KBM-7 (cell line): ENCODE results near the gene HIF1AN.

Source experiments
- DNase-seq: peaks from one replicate; pipeline ENCODE4 v3.0.0-alpha.2; 2015
- in situ Hi-C: fragments of 300-500 bp; cut with MboI; formaldehyde crosslinking; loops from 2 replicates; pipeline ENCODE4 v1.14.3; 2020; ENCODE audit warnings: low sequenced_read_pairs, low pct_unique_long_range_greater_than_20kb, mixed read lengths

HIF1AN gene

DNA sequence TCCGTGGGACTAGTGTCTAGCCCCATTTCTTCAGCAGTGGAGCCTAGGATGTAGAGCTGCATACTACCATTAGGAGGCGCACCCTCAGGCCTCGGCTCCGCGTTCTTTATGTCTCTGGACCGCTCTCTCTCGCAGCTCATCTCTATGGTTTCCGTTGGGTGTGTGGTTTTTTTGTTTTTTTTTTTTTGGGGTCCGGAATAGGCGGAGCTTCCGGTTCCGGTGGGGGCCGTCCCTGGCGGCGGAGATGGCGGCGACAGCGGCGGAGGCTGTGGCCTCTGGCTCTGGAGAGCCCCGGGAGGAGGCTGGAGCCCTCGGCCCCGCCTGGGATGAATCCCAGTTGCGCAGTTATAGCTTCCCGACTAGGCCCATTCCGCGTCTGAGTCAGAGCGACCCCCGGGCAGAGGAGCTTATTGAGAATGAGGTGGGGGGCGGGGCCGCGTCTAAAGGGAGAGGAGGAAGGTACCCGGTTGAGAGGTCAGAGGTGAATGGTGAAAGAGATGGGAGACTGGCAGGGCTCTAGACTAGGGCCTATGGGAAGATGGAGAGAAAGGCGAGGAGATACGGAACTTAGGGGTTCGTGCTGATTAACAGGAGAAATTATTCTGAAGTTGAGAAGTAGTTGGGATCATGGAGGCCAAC is at the start of gene HIF1AN:
Gene HIF1AN, plus strand, starts transcription at position 229 of the 639 bp plus-strand sequence. Its CDS starts 16 bp downstream, at position 245.
- DNase-seq = peak; percentile 98
- in situ Hi-C loops = no loop called here

DNA sequence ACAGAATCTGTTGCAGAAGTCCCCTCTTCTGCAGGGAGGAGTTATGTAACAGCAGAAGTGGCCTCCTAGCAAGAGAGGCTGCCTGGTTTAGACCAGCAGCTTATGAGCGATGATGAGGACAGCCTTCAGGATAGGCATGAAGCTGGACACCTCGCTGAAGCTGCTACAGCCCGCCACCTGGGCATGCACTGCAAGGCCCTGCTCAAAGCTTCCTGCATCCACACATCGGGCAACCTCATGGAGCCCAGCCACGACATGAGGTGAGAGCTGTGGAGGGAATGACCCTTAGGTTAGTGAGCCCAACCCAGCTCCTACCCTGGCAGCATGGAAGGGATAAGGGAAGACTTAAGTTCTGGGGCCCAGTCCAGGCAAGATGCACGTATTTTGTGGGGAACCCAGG is 48.2 kb upstream of the HIF1AN start:
- no peak for DNase-seq
- in situ Hi-C loops = no loop called here

DNA sequence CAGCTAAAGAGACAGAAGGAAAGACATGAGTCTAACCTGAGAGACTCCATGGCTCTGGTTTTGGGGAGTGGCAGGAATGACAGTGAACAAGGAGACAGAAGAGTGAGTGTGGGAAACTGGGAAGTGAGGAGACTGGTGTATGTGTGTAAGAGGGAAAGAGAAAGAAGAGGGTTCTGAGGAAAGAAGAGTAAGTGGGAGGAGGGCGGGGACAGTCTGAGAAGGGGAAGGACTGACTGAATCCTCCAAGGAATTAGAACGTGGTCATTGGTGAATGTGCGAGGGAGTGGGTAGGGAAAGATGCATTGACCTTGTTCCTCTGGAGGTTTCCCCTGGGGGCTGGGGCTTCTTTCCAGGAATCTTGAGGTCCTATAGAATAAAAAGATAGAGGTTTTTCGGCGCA is 46.3 kb upstream of the HIF1AN start:
- in situ Hi-C loops = no loop called here
- no peak for DNase-seq

DNA sequence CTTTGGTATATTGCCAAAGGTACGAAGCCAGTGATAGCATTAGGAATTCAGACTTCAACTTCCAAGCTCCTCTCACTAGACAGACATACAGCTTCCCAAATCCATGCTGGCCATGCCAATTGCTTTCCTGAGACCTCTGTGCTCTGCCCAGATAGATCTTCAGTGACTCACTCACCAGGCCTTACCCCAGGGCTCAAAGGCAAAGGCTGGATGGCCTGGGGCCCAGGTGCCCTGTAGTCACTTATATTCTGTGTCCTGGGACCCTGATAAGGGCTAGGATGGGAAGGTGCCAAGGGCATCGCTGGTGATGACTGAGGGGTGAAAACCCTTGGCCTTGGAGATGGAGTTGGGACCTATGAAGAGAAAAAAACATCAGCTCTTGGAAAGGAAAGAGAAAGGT is 45.2 kb upstream of the HIF1AN start:
- in situ Hi-C loops = no loop called here
- DNase-seq = no peak

DNA sequence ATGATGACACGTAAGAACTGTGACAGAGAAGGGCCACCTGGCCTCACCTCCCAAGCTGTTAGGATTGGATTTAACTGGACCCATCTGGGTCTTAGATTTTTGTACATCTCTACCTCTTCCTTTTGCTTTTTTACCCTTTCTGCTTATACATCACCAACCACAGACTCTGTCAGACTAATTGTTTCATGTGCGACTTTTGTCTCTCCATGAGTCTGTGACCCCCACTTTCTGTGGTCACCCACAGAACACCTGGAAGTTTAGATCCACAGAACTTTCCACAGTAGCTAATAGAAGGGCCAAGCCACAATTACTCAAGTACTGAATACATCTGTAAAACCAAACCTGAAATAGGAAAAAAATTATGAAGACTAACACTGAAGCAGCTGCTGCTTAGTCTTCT is 39.2 kb upstream of the HIF1AN start:
- in situ Hi-C loops = no loop called here
- DNase-seq = no peak

DNA sequence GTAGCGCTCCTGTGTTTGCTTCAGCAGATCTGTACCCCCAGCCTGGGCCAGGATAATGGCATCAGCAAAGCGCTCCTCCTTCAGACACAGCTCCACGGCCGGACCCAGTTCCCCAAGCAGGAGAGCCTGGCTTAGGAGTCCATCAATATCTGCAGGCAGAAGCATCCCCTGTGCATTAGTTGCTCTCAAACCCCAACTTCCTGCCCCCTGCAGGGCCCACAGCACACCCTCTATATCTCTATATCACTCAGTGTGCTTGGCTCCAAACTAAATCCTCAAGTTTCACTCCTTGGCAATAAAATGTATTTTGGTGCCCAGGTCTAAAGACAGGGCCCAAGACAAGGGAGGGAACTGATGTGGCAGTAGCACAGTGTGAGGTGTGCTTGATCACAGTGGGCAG is 37.7 kb upstream of the HIF1AN start:
- in situ Hi-C loops = no loop called here

DNA sequence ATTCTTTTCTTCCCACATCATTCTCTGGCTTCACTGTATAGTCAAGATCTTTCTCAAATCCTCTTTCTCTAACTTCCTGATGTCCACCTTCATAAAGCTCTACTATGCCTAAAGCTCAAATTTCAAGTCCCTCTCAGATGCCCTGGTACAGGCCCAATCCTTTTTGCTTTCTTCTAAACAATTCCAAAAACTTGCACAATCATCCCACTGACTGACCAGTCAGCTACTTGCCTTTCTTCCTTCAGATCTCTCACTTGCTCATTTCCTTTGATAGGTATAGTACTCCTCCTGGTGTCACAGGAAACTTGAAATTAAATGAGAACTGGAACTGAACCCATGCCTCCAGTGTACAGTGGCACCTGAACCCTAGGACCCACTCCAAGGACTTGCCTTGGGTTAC is 34.3 kb upstream of the HIF1AN start:
- no peak for DNase-seq
- in situ Hi-C loops = loop anchor here (25.0 kb wide), 1 partner anchor 164 kb away; the partner anchor contains the start of genes PKD2L1 and SCD

More for the DNA sequence above, 37.7 kb upstream of the HIF1AN start:
- no peak for DNase-seq

DNA sequence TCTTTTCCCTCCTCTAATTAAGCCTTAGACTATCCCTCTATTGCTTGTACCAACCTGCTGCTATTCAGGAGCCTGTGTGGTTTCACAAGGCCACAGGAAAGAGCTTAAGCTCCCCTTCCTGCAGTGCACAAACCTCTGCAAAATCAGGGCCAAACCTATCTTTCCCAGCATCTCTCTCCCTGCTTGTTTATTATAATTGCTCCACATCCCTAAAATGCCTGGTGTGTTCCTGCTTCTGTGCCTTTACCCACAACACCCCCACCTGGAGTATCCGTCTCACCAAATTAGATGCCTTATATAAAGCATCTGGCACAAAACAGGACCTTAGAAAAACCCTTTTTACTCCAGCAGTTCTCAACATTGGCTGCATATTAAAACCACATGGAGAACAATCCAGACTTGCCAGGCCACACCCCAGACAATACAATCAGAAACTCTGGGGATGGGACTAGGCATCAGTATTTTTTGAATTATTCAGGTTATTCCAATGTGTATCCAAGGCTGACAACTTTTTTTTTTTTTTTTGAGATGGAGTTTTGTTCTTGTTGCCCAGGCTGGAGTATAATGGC is 32.7 kb upstream of the HIF1AN start:
- no peak for DNase-seq
- in situ Hi-C loops = loop anchor here (25.0 kb wide), 1 partner anchor 166 kb away; the partner anchor contains the start of genes PKD2L1 and SCD

DNA sequence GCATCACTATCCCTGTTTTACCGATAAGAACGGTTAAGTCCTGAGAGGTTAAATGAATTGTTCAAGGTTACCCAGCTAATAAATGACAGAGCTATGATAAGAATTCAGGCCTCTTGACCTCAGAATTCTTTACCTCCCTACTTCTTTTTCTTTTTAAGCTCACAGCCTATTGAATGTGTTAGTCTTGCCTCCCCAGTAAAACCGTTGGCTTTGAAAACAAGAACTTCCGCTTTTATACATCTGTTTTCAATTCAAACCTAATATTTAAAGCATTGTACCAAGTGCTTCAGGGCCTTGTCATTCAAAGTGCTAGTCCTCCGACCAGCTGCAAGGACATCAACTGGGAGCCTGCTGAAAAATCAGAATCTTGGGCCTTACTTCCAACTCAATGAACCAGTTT is 31.6 kb upstream of the HIF1AN start:
- in situ Hi-C loops = loop anchor here (25.0 kb wide), 1 partner anchor 167 kb away; the partner anchor contains the start of genes PKD2L1 and SCD
- no peak for DNase-seq

DNA sequence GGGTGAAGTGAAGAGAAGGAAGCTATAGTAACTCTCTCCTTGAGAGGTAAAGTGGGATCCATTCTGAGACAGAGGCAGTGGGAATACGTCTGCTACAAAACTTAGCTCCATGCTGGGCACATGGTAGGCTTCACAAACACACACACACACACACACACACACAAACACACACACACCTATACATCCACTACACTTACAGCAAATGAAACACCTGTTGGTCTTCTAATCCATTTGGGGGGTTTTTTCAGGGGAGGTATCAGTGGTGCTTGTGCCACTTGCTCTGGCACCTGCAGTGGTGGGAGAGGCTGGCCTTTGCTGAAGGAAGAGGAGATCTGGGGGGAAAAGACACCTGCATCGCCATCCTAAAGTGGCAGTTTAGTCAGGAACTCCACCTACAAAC is 30.6 kb upstream of the HIF1AN start:
- in situ Hi-C loops = loop anchor here (25.0 kb wide), 1 partner anchor 168 kb away; the partner anchor contains the start of genes PKD2L1 and SCD

DNA sequence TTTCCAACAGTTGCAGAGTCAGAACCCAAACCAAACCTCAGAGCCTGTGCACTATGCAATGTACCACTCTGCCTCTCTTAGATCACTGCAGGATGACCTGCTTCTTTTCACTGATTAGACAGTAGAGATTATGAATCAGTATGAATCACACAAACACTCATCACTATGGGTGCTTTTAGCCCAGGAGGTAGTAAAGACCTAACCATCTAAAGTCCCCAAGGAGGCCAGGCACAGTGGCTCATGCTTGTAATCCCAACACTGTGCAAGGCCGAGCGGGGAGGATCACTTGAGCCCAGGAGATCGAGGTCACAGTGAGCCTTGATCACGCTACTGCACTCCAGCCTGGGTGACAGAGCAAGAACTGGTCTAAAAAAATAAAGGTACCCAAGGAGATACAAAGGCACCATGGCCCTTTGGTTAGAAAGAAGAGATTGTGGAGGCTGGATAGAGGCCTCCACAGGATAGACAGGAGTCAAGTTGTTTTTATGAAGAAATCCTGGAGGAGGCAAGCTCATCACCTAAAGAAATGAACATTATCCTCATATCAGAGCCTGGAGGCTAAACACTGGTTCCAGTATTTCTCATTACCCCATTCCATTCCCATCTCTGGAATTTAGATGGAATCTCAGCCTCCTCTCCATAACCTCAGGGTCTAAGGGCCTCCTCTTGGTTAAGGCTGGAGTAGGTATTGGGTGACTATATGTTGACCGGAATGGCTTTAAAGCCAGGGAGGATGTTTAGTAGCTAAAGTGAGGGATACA is 29.0 kb upstream of the HIF1AN start:
- DNase-seq = no peak
- in situ Hi-C loops = loop anchor here (25.0 kb wide), 1 partner anchor 169 kb away; the partner anchor contains the start of genes PKD2L1 and SCD

More for the DNA sequence above, 30.6 kb upstream of the HIF1AN start:
- no peak for DNase-seq

DNA sequence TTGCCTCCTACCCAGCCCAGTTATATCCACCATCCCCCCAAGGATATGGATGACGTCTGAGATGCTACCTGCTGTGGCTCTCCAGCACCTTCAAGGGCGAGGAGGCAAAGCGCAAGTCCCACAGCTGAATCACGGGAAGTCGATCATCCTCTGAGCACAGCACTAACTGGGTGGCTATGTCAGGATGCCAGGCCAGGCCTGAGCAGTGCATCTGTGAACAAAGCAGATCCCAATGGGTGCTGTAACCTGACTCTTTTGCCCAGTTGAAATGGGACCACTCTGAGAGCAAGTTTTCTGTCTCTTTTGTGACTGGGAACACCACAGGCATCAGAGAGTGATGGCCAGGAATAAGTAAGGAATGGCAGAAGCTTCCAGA is 28.4 kb upstream of the HIF1AN start:
- no peak for DNase-seq
- in situ Hi-C loops = loop anchor here (25.0 kb wide), 1 partner anchor 170 kb away; the partner anchor contains the start of genes PKD2L1 and SCD

DNA sequence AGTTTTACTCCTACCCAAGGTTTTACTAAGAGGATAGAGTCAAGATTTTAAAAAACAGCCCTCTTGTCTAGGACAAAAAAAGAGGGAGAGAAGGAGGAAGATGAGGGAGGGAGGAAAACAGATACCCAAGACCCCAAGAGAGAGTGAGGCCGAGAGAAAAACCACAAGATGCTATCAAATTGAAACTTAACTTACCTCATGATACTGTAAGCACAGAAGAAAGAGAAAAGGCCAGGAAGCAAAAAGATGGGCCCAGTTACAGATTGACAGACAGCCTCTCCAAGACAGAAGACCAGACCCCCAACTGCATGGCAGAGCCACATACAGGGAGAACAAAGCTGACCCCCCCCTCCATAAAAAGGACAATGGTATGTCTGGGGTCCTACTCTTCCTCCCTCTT is 27.5 kb upstream of the HIF1AN start:
- in situ Hi-C loops = loop anchor here (25.0 kb wide), 1 partner anchor 171 kb away; the partner anchor contains the start of genes PKD2L1 and SCD
- no peak for DNase-seq

DNA sequence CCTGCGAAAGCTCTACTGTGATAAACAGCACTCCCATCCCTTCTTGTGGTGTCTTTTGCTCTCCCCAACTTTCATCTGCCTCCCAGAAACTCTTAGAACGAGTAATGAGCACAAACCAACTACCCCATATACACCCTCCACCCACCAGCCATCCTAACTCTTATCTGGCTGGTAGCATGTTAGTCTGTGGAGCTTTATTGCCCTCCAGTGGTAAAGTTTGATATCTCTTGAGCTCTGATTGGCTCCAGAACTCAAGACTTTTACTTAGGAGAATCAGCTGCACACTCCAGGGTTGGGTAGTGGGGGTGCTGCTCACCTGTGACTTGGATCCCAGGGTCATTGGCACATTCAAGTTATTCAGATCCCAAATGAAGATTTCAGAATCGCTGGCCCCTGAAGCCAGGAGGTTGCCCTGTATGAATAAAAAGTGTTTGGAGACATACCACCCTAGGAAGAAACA is 27.0 kb upstream of the HIF1AN start:
- in situ Hi-C loops = loop anchor here (25.0 kb wide), 1 partner anchor 171 kb away; the partner anchor contains the start of genes PKD2L1 and SCD
- DNase-seq = peak; percentile 76

DNA sequence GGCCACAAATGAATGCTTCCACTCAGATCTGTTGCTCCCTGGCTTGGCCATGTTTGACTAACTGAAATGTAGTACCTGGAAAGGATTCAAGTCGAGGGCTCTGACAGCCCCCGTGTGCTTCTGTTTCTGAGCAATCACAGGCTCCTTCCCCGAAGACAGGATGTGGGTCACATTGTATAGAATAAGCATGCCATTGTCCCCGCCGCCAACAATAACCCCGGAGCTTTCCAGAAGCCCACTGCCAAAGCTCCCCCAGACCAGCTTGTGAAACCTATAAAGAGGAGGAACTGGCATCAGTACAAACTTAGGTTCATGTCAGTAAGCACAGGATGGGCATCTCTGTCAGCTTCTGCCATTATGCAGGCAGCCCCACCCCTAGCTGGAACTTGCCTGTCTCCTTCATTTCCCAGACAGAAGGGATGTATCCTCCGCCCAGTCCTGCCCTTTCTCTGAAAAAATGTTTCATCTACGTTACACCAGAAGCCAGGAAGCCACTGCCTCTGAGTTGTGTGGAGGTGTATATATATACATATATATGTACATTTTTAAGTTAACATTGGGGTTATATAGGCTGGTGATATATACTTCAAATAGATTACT is 26.4 kb upstream of the HIF1AN start:
- in situ Hi-C loops = loop anchor here (25.0 kb wide), 1 partner anchor 172 kb away; the partner anchor contains the start of genes PKD2L1 and SCD

DNA sequence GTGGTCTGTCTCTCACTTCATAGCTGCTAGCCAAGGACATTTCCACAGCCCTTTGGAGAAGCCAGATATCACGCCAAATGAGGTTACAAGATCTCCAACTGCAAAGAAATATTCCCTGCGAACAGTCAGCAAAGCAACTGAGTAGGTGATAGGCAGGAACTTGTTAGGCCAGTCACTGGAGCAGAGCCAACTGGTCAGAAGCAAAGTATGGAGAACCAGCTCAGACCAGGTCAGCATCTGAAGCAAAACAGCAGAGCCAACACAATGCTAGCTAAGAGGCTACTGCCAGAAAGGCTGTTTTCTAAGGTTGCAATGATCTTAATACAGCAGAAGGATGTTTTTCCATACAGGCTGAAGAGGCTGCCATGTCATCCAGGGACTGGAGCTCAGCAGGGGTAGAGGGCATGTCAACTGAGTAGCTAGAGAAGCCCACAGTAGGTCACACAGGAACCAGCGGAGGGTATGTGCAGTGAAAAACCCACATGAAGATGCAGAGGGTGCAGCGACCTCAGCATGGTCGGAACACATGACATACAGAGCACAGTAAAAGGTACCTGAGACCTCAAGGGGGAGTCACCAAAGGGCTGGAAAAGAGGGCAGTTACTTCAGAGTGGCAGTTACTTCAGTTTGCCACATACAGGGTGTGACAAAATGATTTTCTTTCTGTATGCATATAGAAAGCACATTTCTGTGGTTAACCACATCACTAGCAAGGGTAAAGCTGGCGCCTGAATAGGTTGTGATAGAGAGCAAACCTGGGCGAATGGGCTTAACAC is 25.0 kb upstream of the HIF1AN start:
- DNase-seq = peak; percentile 55
- in situ Hi-C loops = loop anchor here (25.0 kb wide), 1 partner anchor 173 kb away; the partner anchor contains the start of genes PKD2L1 and SCD

More for the DNA sequence above, 26.4 kb upstream of the HIF1AN start:
- peak; percentile 47 for DNase-seq

DNA sequence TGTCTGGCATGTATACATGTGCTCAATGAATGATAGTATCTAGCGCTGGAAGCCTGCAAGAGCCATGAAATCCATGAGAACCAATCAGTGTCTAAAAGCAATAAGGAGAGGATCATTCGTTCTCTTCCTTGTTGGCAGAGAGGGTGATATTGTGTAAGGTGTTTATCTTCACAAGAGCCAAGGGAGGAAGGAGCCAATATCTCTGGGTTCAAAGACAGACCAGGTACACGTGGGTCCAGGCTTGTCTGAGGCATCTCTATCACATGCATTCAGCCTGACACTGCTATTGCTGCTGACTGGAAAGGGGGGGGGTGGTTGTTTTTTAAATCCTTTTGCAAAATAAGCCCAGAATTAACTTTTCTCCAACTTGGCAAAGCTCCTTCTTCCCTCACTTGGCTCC is 20.1 kb upstream of the HIF1AN start:
- DNase-seq = no peak
- in situ Hi-C loops = loop anchor here (25.0 kb wide), 1 partner anchor 178 kb away; the partner anchor contains the start of genes PKD2L1 and SCD

DNA sequence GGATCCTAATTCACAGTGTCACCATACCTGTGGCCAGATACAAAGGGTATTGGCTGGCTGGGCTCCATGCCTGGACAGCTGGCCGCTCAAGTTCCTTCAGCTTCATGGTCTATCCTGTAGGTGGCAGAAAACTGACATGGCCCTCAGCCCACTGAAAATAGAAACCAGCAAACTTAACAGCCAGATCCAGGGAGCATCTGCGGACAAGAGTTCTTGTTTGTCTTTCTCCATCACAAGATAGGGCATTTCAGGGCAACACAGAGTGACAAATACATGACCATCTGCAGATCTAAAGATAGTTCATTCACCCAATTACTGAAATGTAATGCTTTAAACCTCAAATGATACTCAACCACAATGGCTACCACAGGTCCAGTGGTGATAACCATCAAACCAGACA is 18.9 kb upstream of the HIF1AN start:
- DNase-seq = no peak
- in situ Hi-C loops = loop anchor here (25.0 kb wide), 1 partner anchor 180 kb away; the partner anchor contains the start of genes PKD2L1 and SCD
